22Rv1 (cell line): ENCODE results near the gene CRHR1.

Experiments
- ZFX ChIP-seq: fragments of 450-650 bp; IDR thresholded peaks from 2 replicates; pipeline ENCODE4 v1.6.1; 2017; ENCODE audit warnings: antibody characterized with exemption, borderline replicate concordance
- TF ChIP-seq, protein P1 (sequence below): fragments of 450-650 bp; IDR thresholded peaks from 2 replicates; pipeline ENCODE4 v1.5.1; 2017; ENCODE audit warnings: mild to moderate bottlenecking

DNA sequence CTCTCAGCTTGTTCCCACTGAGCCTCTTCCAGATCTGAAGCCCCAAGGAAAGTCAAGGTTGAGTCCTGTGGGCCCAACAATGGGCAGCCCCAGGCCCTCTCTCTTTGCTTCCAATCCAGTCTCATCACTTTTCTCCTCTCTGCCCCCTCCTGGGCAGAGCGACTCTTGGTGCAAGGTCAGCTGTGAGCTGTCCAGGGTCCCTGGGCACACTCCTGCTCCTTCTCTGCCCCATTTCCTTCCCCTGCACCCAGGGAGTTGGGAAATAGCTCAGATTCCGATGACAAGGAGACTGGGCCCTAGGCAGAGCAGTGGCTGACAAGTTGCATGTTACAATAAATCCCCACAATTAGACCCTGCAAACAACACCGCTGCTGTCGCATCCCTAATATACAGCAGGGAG lies 16.1 kb upstream of the CRHR1 start:
- TF ChIP-seq, protein P1, sequence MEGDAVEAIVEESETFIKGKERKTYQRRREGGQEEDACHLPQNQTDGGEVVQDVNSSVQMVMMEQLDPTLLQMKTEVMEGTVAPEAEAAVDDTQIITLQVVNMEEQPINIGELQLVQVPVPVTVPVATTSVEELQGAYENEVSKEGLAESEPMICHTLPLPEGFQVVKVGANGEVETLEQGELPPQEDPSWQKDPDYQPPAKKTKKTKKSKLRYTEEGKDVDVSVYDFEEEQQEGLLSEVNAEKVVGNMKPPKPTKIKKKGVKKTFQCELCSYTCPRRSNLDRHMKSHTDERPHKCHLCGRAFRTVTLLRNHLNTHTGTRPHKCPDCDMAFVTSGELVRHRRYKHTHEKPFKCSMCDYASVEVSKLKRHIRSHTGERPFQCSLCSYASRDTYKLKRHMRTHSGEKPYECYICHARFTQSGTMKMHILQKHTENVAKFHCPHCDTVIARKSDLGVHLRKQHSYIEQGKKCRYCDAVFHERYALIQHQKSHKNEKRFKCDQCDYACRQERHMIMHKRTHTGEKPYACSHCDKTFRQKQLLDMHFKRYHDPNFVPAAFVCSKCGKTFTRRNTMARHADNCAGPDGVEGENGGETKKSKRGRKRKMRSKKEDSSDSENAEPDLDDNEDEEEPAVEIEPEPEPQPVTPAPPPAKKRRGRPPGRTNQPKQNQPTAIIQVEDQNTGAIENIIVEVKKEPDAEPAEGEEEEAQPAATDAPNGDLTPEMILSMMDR, result no peak
- no peak for TF ChIP-seq ZFX
